Measurements from ENCODE around the gene HLA-DMA. TPM values are rescaled to one million over a fixed set of nuclear protein-coding genes. Genes with fewer than 3 reads are reported as not detected.

The HLA-DMA gene
- total RNA-seq, 3 donors from 2014 or later, result 12.4 to 48.5 (median 27.7) TPM

DNA sequence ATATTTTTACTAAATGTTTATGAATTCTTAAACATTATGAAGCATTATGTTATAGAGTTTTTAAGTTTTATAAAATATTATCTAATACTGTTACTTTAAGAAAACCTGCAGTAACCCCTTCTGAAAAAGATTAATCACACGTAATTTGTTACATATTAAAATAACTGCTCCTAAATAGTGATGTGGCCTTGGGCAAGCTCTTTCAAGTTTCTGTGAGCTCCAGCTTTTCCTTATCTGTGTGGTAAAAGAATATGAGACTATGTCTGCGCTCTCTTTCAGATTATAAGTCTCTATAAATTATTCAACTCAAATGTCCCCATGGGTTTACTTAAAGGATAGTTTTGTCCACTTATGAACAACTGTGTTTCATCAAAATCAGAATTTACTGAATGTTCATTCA, 44.0 kb downstream of the HLA-DMA start:
- H3K36me3 ChIP-seq (ENCODE audit: low read depth), result no peaks in the 10 kb centered on the region
- ATAC-seq (no peak), DNase-seq (no peak)
- H3K4me3 ChIP-seq, result no peak overlapping the region
- H3K4me1 ChIP-seq (ENCODE audit: low read depth), result no peaks in the 10 kb centered on the region
- no peak for TF ChIP-seq CTCF (IDR thresholded peaks at IDR 0.05)
- intact Hi-C loops (cut with DNase I, micrococcal nuclease), result no loop called here
- no peaks in the 10 kb centered on the region for H3K9me3 ChIP-seq

DNA sequence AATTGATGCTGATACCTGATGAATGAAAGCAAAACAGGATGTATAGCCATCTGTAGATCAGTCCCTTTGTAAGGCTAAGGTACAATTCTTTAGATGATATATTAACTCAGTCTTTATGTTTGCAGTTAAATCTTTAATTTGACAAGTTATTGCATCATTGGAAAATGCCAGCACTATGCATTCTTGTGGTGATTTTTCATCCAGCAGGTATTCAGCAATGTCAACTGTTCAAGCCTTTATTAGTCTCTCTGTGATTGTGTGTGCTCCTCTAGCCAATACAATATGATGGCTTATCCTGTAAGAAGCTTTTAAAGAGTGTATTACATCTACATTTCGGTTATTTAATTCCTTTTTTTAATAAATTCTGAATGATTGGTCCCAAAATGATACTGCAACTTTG, 46.4 kb downstream of the HLA-DMA start:
- ATAC-seq (no peak), DNase-seq (no peak)
- Histone ChIP-seq H3K4me3 (no peak overlapping the region), H3K9me3 (no peaks in the 10 kb centered on the region), H3K4me1 (ENCODE audit: low read depth) (no peaks in the 10 kb centered on the region), H3K36me3 (ENCODE audit: low read depth) (no peaks in the 10 kb centered on the region)
- intact Hi-C loops (cut with DNase I, micrococcal nuclease), result no loop called here
- no peak for TF ChIP-seq CTCF (IDR thresholded peaks at IDR 0.05)

DNA sequence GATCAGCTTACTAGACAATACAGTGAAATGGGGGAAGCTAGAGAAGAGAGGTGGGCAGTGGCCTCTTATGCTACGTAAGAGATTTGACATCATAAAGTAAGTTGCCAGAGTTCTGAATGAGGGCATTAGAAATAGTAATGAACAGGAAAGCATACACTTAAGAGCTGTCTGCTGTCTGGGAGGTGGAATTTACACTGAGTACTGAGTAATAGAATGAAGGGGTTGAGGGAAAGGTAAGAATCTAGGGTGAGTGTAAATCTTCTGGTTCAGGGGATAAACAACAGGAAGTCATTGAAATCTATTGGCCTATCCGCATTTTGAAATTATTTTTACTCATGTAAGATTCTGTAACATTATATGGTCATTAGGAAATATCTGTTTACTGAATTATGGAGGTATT, 47.8 kb downstream of the HLA-DMA start:
- Histone ChIP-seq H3K9me3 (no peaks in the 10 kb centered on the region), H3K36me3 (ENCODE audit: low read depth) (no peaks in the 10 kb centered on the region), H3K4me3 (no peak overlapping the region), H3K4me1 (ENCODE audit: low read depth) (no peaks in the 10 kb centered on the region)
- DNase-seq, result no peak
- intact Hi-C loops (cut with DNase I, micrococcal nuclease), result no loop called here
- no peak for ATAC-seq
- no peak for TF ChIP-seq CTCF (IDR thresholded peaks at IDR 0.05)

GRCh38 chr6:32903952-32904351, 48.9 kb downstream of the HLA-DMA start:
- no peak for DNase-seq
- Histone ChIP-seq H3K9me3 (no peaks in the 10 kb centered on the region), H3K4me1 (ENCODE audit: low read depth) (no peaks in the 10 kb centered on the region), H3K36me3 (ENCODE audit: low read depth) (no peaks in the 10 kb centered on the region), H3K4me3 (no peak overlapping the region)
- TF ChIP-seq CTCF (IDR thresholded peaks at IDR 0.05), result no peak
- ATAC-seq, result no peak
- intact Hi-C loops (cut with DNase I, micrococcal nuclease), result no loop called here

Other genes with a start within 250 kb of the HLA-DMA start
- 1 to 10 TPM in 1 of 3 donors, not detected in 2; 1.6 TPM for gene HLA-DQA2, start 211.7 kb downstream of the HLA-DMA start, total RNA-seq
- gene HLA-DQB2, start 189.6 kb downstream of the HLA-DMA start, total RNA-seq, result 1 to 10 TPM in 1 of 3 donors, not detected in 2; 1.1 TPM
- under 1 TPM in 2 of 3 donors, not detected in 1; 0.38 to 0.87 TPM for gene HLA-DOB, start 136.1 kb downstream of the HLA-DMA start, total RNA-seq
- 100 to 1,000 TPM in 1 of 3 donors, 10 to 100 TPM in 2; 47.4 to 179 (median 52.7) TPM for gene TAP2, start 114.4 kb downstream of the HLA-DMA start, total RNA-seq
- gene PSMB8, start 109.0 kb downstream of the HLA-DMA start, total RNA-seq, result 100 to 1,000 TPM in 2 of 3 donors, 10 to 100 TPM in 1; 94.7 to 199 (median 117) TPM
- 100 to 1,000 TPM in 1 of 3 donors, 10 to 100 TPM in 2; 69.5 to 131 (median 91.3) TPM for gene TAP1, start 99.4 kb downstream of the HLA-DMA start, total RNA-seq
- 100 to 1,000 TPM in 1 of 3 donors, 10 to 100 TPM in 2; 37.4 to 108 (median 39.0) TPM for gene PSMB9, start 98.9 kb downstream of the HLA-DMA start, total RNA-seq
- 10 to 100 TPM; 10.8 to 27.1 (median 22.8) TPM for gene HLA-DMB, start 12.1 kb downstream of the HLA-DMA start, total RNA-seq
- 100 to 1,000 TPM; 133 to 195 (median 168) TPM for gene BRD2, start 15.5 kb upstream of the HLA-DMA start, total RNA-seq
- 1 to 10 TPM; 1.8 to 4.0 (median 3.2) TPM for gene HLA-DOA, start 56.5 kb upstream of the HLA-DMA start, total RNA-seq
- gene HLA-DPA1, start 120.6 kb upstream of the HLA-DMA start, total RNA-seq, result 10 to 100 TPM; 46.6 to 62.0 (median 49.9) TPM
- gene HLA-DPB1, start 122.9 kb upstream of the HLA-DMA start, total RNA-seq, result 10 to 100 TPM; 31.2 to 55.0 (median 51.2) TPM
- gene COL11A2, start 239.4 kb upstream of the HLA-DMA start, total RNA-seq, result 1 to 10 TPM in 1 of 3 donors, under 1 TPM in 2; 0.27 to 1.1 (median 0.52) TPM
- gene RXRB, start 247.6 kb upstream of the HLA-DMA start, total RNA-seq, result 10 to 100 TPM; 45.4 to 51.1 (median 51.1) TPM
- 100 to 1,000 TPM in 2 of 3 donors, 10 to 100 TPM in 1; 96.9 to 159 (median 106) TPM for gene SLC39A7, start 247.8 kb upstream of the HLA-DMA start, total RNA-seq